Prostate gland (tissue), 2 donors: ENCODE measurements around the gene CPSF7. TPM values are rescaled to one million over a fixed set of nuclear protein-coding genes. Genes with fewer than 3 reads are reported as not detected.
A peak's percentile ranks its signal among the peaks of the same experiment; 100 is the strongest.

Source experiments
- DNase-seq: peaks from one replicate; pipeline ENCODE4 v3.0.0-alpha.2; 2019; ENCODE audit warnings: low spot score
- H3K27ac ChIP-seq, 2 donors: fragments of 200-600 bp; sonication (generic); 2 replicates each; pipeline ENCODE4 v1.5.1; 2017 to 2019
- H3K27me3 ChIP-seq: fragments of 200-600 bp; sonication (generic); replicated peaks from 2 replicates; pipeline ENCODE4 v1.5.1; 2019; ENCODE audit not compliant: insufficient read depth
- H3K36me3 ChIP-seq, 2 donors: fragments of 200-600 bp; sonication (generic); 1 replicate in 1 of 2; 2 replicates in 1 of 2; pipeline versions ENCODE4 v1.5.1 to v1.8.1; 2017 to 2019
- H3K4me1 ChIP-seq: fragments of 200-600 bp; sonication (generic); replicated peaks from 2 replicates; pipeline ENCODE4 v1.5.1; 2019
- H3K4me3 ChIP-seq, 2 donors: fragments of 200-600 bp; sonication (generic); 2 replicates each; pipeline ENCODE4 v1.5.1; 2017 to 2019
- H3K9me3 ChIP-seq: fragments of 200-600 bp; sonication (generic); 2 replicates; pipeline ENCODE4 v1.5.1; 2017
- POLR2A ChIP-seq: fragments of 450-650 bp; IDR thresholded peaks from one replicate; pipeline ENCODE4 v1.6.1; 2016; ENCODE audit warnings: antibody characterized with exemption, mild to moderate bottlenecking
- POLR2AphosphoS5 ChIP-seq: sonication (generic); formaldehyde crosslinking; IDR thresholded peaks from one replicate; pipeline ENCODE4 v1.6.1; 2017; ENCODE audit warnings: antibody characterized with exemption
- WGBS: methylation state at CpG from one replicate; pipeline ENCODE4 v1.1.5; 2018; 5-methylcytosine and 5-hydroxymethylcytosine counted together
- intact Hi-C: fragments of 100-400 bp; cut with DNase I; formaldehyde crosslinking; loops from one replicate; pipeline ENCODE4 v1.14.2; 2022
- total RNA-seq, 2 donors: library from RNA; depleted of rRNA; stranded (reverse); fragments of >200 nt; gene quantifications; one replicate each; pipeline ENCODE4 v1.1.0, GENCODE V29; 2016
- TF ChIP-seq, protein P1 (sequence below), 4 experiments: fragments of 200-600 bp in 2 of 4; fragments of 450-650 bp in 2 of 4; sonication (generic) in 2 of 4; IDR thresholded peaks; 1 replicate in 3 of 4; 2 replicates in 1 of 4; pipeline ENCODE4 v1.5.1; 2016 to 2019; ENCODE audit warnings: antibody characterized with exemption in 4 of 4, mild to moderate bottlenecking in 2 of 4, moderate library complexity in 2 of 4

Gene CPSF7
- total RNA-seq, 2 donors from 2014 or later, result 44.7 to 66.8 TPM

DNA sequence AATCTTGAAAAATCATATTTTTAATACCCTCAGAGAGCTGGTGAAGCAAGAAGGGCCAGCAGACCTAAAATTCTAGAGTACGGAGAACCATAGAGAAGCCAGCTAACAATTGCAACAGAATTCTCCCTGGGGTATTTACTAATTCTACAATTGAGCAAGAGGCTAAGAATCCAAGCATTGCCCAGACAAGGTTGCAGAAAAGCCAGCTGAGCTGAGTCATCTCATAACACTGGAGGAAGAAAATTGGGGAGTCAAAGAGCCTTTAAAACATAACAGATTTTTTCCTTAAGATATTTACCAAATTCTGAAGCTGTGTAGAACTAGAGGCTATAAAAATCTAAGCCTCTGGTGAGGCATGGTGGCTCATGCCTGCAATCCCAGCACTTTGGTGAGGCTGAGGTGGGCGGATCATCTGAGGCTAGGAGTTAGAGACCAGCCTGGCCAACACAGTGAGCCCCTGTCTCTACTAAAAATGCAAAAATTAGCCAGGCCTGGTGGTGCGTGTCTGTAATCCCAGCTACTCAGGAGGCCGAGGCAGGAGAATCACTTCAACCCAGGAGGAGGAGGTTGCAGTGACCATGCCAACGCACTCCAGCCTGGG is 51.0 kb downstream of the CPSF7 start:
- H3K36me3 ChIP-seq, result no peaks in the 10 kb centered on the region
- no peak overlapping the region for H3K4me3 ChIP-seq
- intact Hi-C loops, result no loop called here
- peaks cover 4% of the 10 kb centered on the region for H3K4me1 ChIP-seq
- no peaks in the 10 kb centered on the region for H3K27me3 ChIP-seq
- DNase-seq, result peak; percentile 64
- H3K27ac ChIP-seq, result peak overlapping the region; percentile 5 to 60
- 64% methylated on average over 5 of the region's 5 CpGs for WGBS
- peak; percentile 85 for TF ChIP-seq POLR2AphosphoS5
- TF ChIP-seq POLR2A, result no peak
- H3K9me3 ChIP-seq, result no peaks in the 10 kb centered on the region

- Histone ChIP-seq H3K36me3 (no peaks in the 10 kb centered on the region), H3K9me3 (no peaks in the 10 kb centered on the region), H3K27me3 (no peaks in the 10 kb centered on the region), H3K27ac (no peak overlapping the region), H3K4me3 (no peak overlapping the region), H3K4me1 (peaks cover 4% of the 10 kb centered on the region)
- 77% methylated on average over 6 of the region's 6 CpGs for WGBS
- TF ChIP-seq, protein P1, sequence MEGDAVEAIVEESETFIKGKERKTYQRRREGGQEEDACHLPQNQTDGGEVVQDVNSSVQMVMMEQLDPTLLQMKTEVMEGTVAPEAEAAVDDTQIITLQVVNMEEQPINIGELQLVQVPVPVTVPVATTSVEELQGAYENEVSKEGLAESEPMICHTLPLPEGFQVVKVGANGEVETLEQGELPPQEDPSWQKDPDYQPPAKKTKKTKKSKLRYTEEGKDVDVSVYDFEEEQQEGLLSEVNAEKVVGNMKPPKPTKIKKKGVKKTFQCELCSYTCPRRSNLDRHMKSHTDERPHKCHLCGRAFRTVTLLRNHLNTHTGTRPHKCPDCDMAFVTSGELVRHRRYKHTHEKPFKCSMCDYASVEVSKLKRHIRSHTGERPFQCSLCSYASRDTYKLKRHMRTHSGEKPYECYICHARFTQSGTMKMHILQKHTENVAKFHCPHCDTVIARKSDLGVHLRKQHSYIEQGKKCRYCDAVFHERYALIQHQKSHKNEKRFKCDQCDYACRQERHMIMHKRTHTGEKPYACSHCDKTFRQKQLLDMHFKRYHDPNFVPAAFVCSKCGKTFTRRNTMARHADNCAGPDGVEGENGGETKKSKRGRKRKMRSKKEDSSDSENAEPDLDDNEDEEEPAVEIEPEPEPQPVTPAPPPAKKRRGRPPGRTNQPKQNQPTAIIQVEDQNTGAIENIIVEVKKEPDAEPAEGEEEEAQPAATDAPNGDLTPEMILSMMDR (IDR thresholded peaks at IDR 0.05), result no peak
- TF ChIP-seq POLR2A (no peak), POLR2AphosphoS5 (no peak)
- DNase-seq, result no peak
- intact Hi-C loops, result no loop called here
These were observed 52.2 kb downstream of the CPSF7 start for GRCh38 chr11:61377461-61378160.

DNA sequence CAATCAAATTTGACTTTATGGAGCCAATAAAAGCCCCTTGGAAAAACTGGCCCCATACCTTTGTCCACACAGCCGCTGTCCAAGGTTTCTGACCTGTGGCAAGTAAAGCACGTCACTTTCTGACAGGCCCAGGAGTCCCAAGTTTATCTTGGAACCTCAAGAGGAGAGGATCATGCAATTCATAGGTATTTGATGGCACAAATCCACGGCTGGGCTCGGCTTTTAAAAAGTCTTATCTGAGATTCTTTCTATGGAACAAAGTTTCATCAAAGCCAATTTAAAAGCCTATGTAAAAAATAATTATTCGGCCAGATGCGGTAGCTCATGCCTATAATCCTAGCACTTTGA is 54.0 kb downstream of the CPSF7 start:
- 24% methylated on average over 6 of the region's 6 CpGs for WGBS
- TF ChIP-seq, protein P1 (IDR thresholded peaks at IDR 0.05), result no peak
- TF ChIP-seq POLR2A (no peak), POLR2AphosphoS5 (peak; percentile 90)

DNA sequence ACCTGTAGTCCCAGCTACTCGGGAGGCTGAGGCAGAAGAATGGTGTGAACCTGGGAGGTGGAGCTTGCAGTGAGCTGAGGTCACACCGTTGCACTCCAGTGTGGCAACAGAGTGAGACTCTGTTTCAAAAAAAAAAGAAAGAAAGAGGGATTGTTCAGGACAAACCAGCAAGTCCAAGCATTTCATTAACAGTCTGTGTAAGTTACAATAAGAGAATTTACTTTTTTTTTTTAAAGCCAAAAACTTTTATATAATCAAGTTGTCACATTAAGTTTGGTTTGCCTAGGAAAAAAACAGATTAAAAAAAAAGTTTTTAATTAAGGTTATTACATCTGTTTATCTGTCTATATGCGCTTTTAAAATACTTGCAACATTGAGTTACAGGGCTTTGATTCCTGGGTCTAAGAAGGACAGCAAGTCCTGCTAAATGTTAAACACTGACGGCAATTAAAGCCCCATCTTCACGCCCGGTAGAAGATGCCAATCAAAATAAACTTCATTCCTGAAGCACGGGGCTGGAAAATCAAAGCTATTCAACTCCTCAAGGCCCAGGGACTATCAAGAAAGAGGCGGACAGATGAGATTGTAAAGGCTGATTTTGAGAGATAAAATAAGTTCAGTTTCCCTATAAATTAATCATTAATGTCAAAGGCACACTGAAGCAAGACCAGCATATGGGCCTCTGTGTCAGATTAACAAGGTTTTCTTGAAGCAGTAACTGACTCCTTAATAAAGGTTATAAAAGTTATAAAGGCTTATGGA is 56.9 kb downstream of the CPSF7 start:
- intact Hi-C loops, result no loop called here
- Histone ChIP-seq H3K9me3 (no peaks in the 10 kb centered on the region), H3K27ac (no peak overlapping the region), H3K4me1 (peaks cover 6% of the 10 kb centered on the region), H3K36me3 (peaks cover 0 to 6% of the 10 kb centered on the region in 2 donors), H3K27me3 (no peaks in the 10 kb centered on the region), H3K4me3 (no peak overlapping the region)
- WGBS, result 46% methylated on average over 8 of the region's 8 CpGs
- no peak for DNase-seq
- TF ChIP-seq POLR2AphosphoS5, result no peak
- TF ChIP-seq POLR2A, result no peak
- TF ChIP-seq, protein P1 (IDR thresholded peaks at IDR 0.05), result no peak

More for the DNA sequence above, 54.0 kb downstream of the CPSF7 start:
- H3K4me1 ChIP-seq, result peaks cover 4% of the 10 kb centered on the region
- H3K27me3 ChIP-seq, result no peaks in the 10 kb centered on the region
- no peaks in the 10 kb centered on the region for H3K36me3 ChIP-seq
- no peak overlapping the region for H3K4me3 ChIP-seq
- peak overlapping the region; percentile 35 to 43 for H3K27ac ChIP-seq
- H3K9me3 ChIP-seq, result no peaks in the 10 kb centered on the region
- peak; percentile 93 for DNase-seq
- intact Hi-C loops, result no loop called here

GRCh38 chr11:61370349-61371005 is 59.3 kb downstream of the CPSF7 start:
- WGBS, result 94% methylated on average over 8 of the region's 8 CpGs
- no peaks in the 10 kb centered on the region for H3K9me3 ChIP-seq
- TF ChIP-seq, protein P1 (IDR thresholded peaks at IDR 0.05), result no peak
- no peak for TF ChIP-seq POLR2A
- no peak for TF ChIP-seq POLR2AphosphoS5
- no peak for DNase-seq
- H3K27me3 ChIP-seq, result no peaks in the 10 kb centered on the region
- H3K27ac ChIP-seq, result peak overlapping the region; percentile 18 to 54
- H3K4me3 ChIP-seq, result no peak overlapping the region
- H3K36me3 ChIP-seq, result peaks cover 0 to 6% of the 10 kb centered on the region in 2 donors
- H3K4me1 ChIP-seq, result peaks cover 13% of the 10 kb centered on the region
- intact Hi-C loops, result no loop called here
